GM12873 (cell line): Measurements from ENCODE around the gene TBC1D5.

ENCODE experiments used
- CTCF ChIP-seq: IDR thresholded peaks from 2 replicates; pipeline ENCODE4 v1.5.1; 2012; ENCODE audit warnings: low read depth, mild to moderate bottlenecking, moderate library complexity, low read length, control low read depth; ENCODE audit not compliant: insufficient read depth; ENCODE audit errors: missing control alignments

TBC1D5 gene

GRCh38 chr3:17515445-17516234 lies 226.8 kb downstream of the TBC1D5 start:
- TF ChIP-seq CTCF = no peak

- no peak for TF ChIP-seq CTCF
These were observed 227.8 kb downstream of the TBC1D5 start for GRCh38 chr3:17514597-17514996.

- no peak for TF ChIP-seq CTCF
These were observed 232.2 kb downstream of the TBC1D5 start for GRCh38 chr3:17510265-17510664.

- TF ChIP-seq CTCF = no peak
These were observed 234.2 kb downstream of the TBC1D5 start for GRCh38 chr3:17508180-17508752.

- no peak for TF ChIP-seq CTCF
These were observed 235.0 kb downstream of the TBC1D5 start for GRCh38 chr3:17507480-17507879.

GRCh38 chr3:17505856-17506255 lies 236.6 kb downstream of the TBC1D5 start:
- TF ChIP-seq CTCF = no peak

GRCh38 chr3:17501745-17502144 lies 240.7 kb downstream of the TBC1D5 start:
- TF ChIP-seq CTCF = no peak
